Measurements from ENCODE around the gene JPH3. TPM values are rescaled to one million over a fixed set of nuclear protein-coding genes. Genes with fewer than 3 reads are reported as not detected.

Gene JPH3
- total RNA-seq, 1 experiment from 2014 or later: 32.7 TPM

GRCh38 chr16:87628940-87629339, 26.6 kb downstream of the JPH3 start:
- H3K23me2 ChIP-seq (ENCODE audit: insufficient read length, low read depth, low read length, poor library complexity, severe bottlenecking): no peaks in the 10 kb centered on the region
- no peak overlapping the region for H2BK20ac ChIP-seq (ENCODE audit: low read depth, low read length, poor library complexity, severe bottlenecking)
- H3K27ac ChIP-seq (ENCODE audit: insufficient read length, low read depth, low read length): no peak overlapping the region
- no peak overlapping the region for H3K18ac ChIP-seq (ENCODE audit: insufficient read length, low read depth, low read length)
- no peaks in the 10 kb centered on the region; the same call in 1 of the 2 replicates for H3K27me3 Mint-ChIP-seq (ENCODE audit: low read depth)
- H3K27me3 ChIP-seq (ENCODE audit: insufficient read depth, low read length): no peaks in the 10 kb centered on the region
- H2BK5ac ChIP-seq (ENCODE audit: insufficient read length, low read length): no peak overlapping the region
- H2AK5ac ChIP-seq (ENCODE audit: insufficient read length, low read length): no peak overlapping the region
- peaks cover 0 to 2% (median 0%) of the 10 kb centered on the region in 3 experiments; a peak in 3 of 7 replicates for H3K36me3 Mint-ChIP-seq (ENCODE audit: insufficient read depth in 1 of 3, low read depth in 3 of 3)
- peak overlapping the region in 1 of 3 experiments; percentile 44; a peak in 1 of 7 replicates for H3K27ac Mint-ChIP-seq
- H2BK12ac ChIP-seq (ENCODE audit: insufficient read length, low read depth, low read length): no peak overlapping the region
- peaks cover 0 to 17% of the 10 kb centered on the region in 2 experiments; a peak in 2 of 4 replicates for H3K4me1 Mint-ChIP-seq
- H3K79me1 ChIP-seq (ENCODE audit: insufficient read depth, low read depth, low read length, poor library complexity, severe bottlenecking): no peaks in the 10 kb centered on the region
- no peaks in the 10 kb centered on the region for H4K20me1 ChIP-seq (ENCODE audit: control insufficient read depth, insufficient read depth, insufficient read length)
- H4K5ac ChIP-seq (ENCODE audit: insufficient read length, low read depth, low read length): no peak overlapping the region
- no peak overlapping the region for H3K14ac ChIP-seq (ENCODE audit: insufficient read depth, low read length)
- no peak overlapping the region for H3K4me3 Mint-ChIP-seq
- H3K79me2 ChIP-seq (ENCODE audit: insufficient read depth, low read length): no peaks in the 10 kb centered on the region
- H3K9me3 Mint-ChIP-seq: peaks cover 5 to 10% of the 10 kb centered on the region in 2 experiments; a peak in 4 of 5 replicates
- H3K56ac ChIP-seq (ENCODE audit: insufficient read length, low read depth, low read length): no peak overlapping the region
- H3T11ph ChIP-seq (ENCODE audit: low read length): no peak overlapping the region
- H2BK120ac ChIP-seq (ENCODE audit: low read depth, low read length, poor library complexity, severe bottlenecking): no peak overlapping the region
- WGBS (ENCODE audit: extremely low coverage, insufficient read length, low lambda C conversion rate): no CpG with 5 or more reads among the region's 7 CpGs
- no peak overlapping the region for H3K4me2 ChIP-seq (ENCODE audit: insufficient read depth, insufficient read length, low read length)
- DNase-seq: no peak
- no peak overlapping the region for H3K9ac ChIP-seq (ENCODE audit: extremely low read depth, insufficient read length, low read length)
- H4K91ac ChIP-seq (ENCODE audit: insufficient read length, low read depth, low read length): no peak overlapping the region
- H2BK15ac ChIP-seq (ENCODE audit: low read depth, low read length): no peak overlapping the region
- H3K4ac ChIP-seq (ENCODE audit: low read depth, low read length): no peak overlapping the region
- H2AFZ ChIP-seq (ENCODE audit: low read length): no peak overlapping the region
- H4K8ac ChIP-seq (replicated peaks; ENCODE audit: insufficient read length, low read depth, low read length): no peak overlapping the region
- H3K9me3 ChIP-seq (ENCODE audit: control insufficient read depth, low read depth, low read length): no peaks in the 10 kb centered on the region
- no peak overlapping the region for H3K23ac ChIP-seq (ENCODE audit: insufficient read length, low read depth, low read length)
- no peaks in the 10 kb centered on the region for H3K4me1 ChIP-seq (ENCODE audit: insufficient read depth, low read length)
- TF ChIP-seq, protein P1, sequence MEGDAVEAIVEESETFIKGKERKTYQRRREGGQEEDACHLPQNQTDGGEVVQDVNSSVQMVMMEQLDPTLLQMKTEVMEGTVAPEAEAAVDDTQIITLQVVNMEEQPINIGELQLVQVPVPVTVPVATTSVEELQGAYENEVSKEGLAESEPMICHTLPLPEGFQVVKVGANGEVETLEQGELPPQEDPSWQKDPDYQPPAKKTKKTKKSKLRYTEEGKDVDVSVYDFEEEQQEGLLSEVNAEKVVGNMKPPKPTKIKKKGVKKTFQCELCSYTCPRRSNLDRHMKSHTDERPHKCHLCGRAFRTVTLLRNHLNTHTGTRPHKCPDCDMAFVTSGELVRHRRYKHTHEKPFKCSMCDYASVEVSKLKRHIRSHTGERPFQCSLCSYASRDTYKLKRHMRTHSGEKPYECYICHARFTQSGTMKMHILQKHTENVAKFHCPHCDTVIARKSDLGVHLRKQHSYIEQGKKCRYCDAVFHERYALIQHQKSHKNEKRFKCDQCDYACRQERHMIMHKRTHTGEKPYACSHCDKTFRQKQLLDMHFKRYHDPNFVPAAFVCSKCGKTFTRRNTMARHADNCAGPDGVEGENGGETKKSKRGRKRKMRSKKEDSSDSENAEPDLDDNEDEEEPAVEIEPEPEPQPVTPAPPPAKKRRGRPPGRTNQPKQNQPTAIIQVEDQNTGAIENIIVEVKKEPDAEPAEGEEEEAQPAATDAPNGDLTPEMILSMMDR (conservative IDR thresholded peaks at IDR 0.05): no peak

Data from H9 (cell line).